Panc1 (cell line): Measurements from ENCODE around the gene ADD1. TPM values are rescaled to one million over a fixed set of nuclear protein-coding genes. Genes with fewer than 3 reads are reported as not detected.

Experiments used
- ATAC-seq: fragments of 200-7000 bp; cut with Tn5 transposase; 2 replicates; pipeline ENCODE4 v1.9.1; 2020; ENCODE audit warnings: mild to moderate bottlenecking, moderate library complexity
- BruUV-seq: library from RNA; stranded (reverse); fragments of 400-500 nt; replicated peaks from 2 replicates; lab custom pipeline; 2021; lab: Mats Ljungman, UMichigan
- CTCF ChIA-PET: fragments of 300-600 bp; sonication (Branson Sonifier 250); formaldehyde crosslinking; loops from one replicate; lab custom pipeline; 2022; ENCODE audit warnings: antibody characterized with exemption; lab: Charles Lee
- POLR2A ChIA-PET: fragments of 300-600 bp; sonication (Branson Sonifier 250); formaldehyde crosslinking; loops from one replicate; lab custom pipeline; 2022; ENCODE audit warnings: antibody characterized with exemption; lab: Charles Lee
- DNase-seq: peaks from one replicate; pipeline ENCODE4 v3.0.0-alpha.2; 2010; ENCODE audit warnings: low read depth, low spot score
- H3K27ac ChIP-seq: 2 replicates; pipeline ENCODE4 v1.5.1; 2011; ENCODE audit warnings: mild to moderate bottlenecking, low read length, inconsistent platforms
- H3K27me3 ChIP-seq: fragments of 200-500 bp; sonication (Bioruptor generic); 2 replicates; pipeline ENCODE4 v1.6.0; 2014; ENCODE audit warnings: low read length, inconsistent platforms; ENCODE audit not compliant: control insufficient read depth, insufficient read depth
- H3K36me3 ChIP-seq: fragments of 200-500 bp; sonication (Bioruptor generic); 2 replicates; pipeline ENCODE4 v1.5.1; 2014; ENCODE audit warnings: inconsistent platforms, mild to moderate bottlenecking, low read length, moderate library complexity; ENCODE audit not compliant: control insufficient read depth, insufficient read depth
- H3K4me1 ChIP-seq: 2 replicates; pipeline ENCODE4 v1.5.1; 2011; ENCODE audit warnings: inconsistent platforms, mild to moderate bottlenecking, low read length, moderate library complexity; ENCODE audit not compliant: control insufficient read depth, insufficient read depth
- H3K4me3 ChIP-seq, 2 experiments: 2 replicates each; pipeline ENCODE4 v1.5.1; 2011 to 2012; ENCODE audit warnings: low read depth in 2 of 2, low read length in 2 of 2, mild to moderate bottlenecking in 2 of 2, inconsistent platforms in 1 of 2, moderate library complexity in 1 of 2
- H3K9me3 ChIP-seq: fragments of 200-500 bp; sonication (Bioruptor generic); 2 replicates; pipeline ENCODE4 v1.5.1; 2014; ENCODE audit warnings: low read depth, mild to moderate bottlenecking, inconsistent platforms, low read length, moderate library complexity; ENCODE audit not compliant: control insufficient read depth, insufficient read depth
- POLR2AphosphoS5 ChIP-seq: IDR thresholded peaks from 2 replicates; pipeline ENCODE4 v1.6.1; 2012; ENCODE audit warnings: mild to moderate bottlenecking, low read depth, low read length, moderate library complexity
- SIN3A ChIP-seq: IDR thresholded peaks from 2 replicates; pipeline ENCODE4 v1.6.1; 2012; ENCODE audit warnings: low read depth, mild to moderate bottlenecking, low read length, moderate library complexity, borderline replicate concordance; ENCODE audit not compliant: insufficient read depth
- TCF7L2 ChIP-seq: IDR thresholded peaks from 2 replicates; pipeline ENCODE4 v1.6.1; 2011; ENCODE audit warnings: mild to moderate bottlenecking, low read depth, low read length, inconsistent platforms
- in situ Hi-C: cut with HindIII; loops from 2 replicates; pipeline ENCODE4 v1.10.0; 2016; ENCODE audit warnings: low sequenced_read_pairs, low pct_unique_long_range_greater_than_20kb
- intact Hi-C: fragments of 100-400 bp; cut with micrococcal nuclease; formaldehyde crosslinking; loops from one replicate; pipeline ENCODE4 v1.10.0; 2022; ENCODE audit not compliant: unreplicated experiment
- total RNA-seq: library from RNA; stranded (reverse); gene quantifications from one replicate; pipeline ENCODE4 v1.2.1, GENCODE V29; 2021; ENCODE audit not compliant: unreplicated experiment
- TF ChIP-seq, protein P1 (sequence below): fragments of 450-650 bp; IDR thresholded peaks from 2 replicates; pipeline ENCODE4 v1.5.1; 2017; ENCODE audit warnings: mild to moderate bottlenecking
- TF ChIP-seq, protein P2 (sequence below), 2 experiments: IDR thresholded peaks; 2 replicates each; pipeline ENCODE4 v1.6.1; 2011 to 2012; ENCODE audit warnings: low read depth in 2 of 2, control low read depth in 1 of 2, low read length in 1 of 2, mild to moderate bottlenecking in 1 of 2, moderate library complexity in 1 of 2; ENCODE audit not compliant: insufficient read depth in 1 of 2

The ADD1 gene
- total RNA-seq, 1 experiment from 2014 or later = 158 TPM

DNA sequence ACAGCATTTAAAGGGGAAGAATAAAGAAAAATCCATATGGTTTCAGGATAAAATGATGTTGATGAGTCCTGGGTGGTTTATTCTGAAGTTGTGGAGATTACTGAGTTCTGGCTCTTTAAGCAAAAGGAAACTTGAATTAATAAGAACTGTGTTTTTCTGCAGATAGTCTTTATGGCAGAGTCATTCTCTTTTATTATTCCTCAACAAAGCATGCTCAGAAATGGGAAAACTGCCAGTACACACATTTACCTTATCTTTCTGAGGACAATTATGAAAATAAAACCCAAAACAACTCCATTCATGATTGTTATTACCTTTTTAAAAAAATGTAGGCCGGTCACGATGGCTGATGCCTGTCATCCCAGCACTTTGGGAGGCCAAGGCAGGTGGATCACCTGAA is 58.5 kb downstream of the ADD1 start:
- no peak overlapping the region for H3K27ac ChIP-seq
- H3K36me3 ChIP-seq = peaks cover 12% of the 10 kb centered on the region
- H3K27me3 ChIP-seq = no peaks in the 10 kb centered on the region
- H3K4me3 ChIP-seq = no peak overlapping the region
- ChIA-PET POLR2A (no interaction called here), CTCF (no interaction called here)
- no TSS peak for BruUV-seq
- intact Hi-C loops = no loop called here
- no peaks in the 10 kb centered on the region for H3K4me1 ChIP-seq
- in situ Hi-C loops = no loop called here
- H3K9me3 ChIP-seq = no peaks in the 10 kb centered on the region
- DNase-seq (no peak), ATAC-seq (no peak)
- TF ChIP-seq, protein P1, sequence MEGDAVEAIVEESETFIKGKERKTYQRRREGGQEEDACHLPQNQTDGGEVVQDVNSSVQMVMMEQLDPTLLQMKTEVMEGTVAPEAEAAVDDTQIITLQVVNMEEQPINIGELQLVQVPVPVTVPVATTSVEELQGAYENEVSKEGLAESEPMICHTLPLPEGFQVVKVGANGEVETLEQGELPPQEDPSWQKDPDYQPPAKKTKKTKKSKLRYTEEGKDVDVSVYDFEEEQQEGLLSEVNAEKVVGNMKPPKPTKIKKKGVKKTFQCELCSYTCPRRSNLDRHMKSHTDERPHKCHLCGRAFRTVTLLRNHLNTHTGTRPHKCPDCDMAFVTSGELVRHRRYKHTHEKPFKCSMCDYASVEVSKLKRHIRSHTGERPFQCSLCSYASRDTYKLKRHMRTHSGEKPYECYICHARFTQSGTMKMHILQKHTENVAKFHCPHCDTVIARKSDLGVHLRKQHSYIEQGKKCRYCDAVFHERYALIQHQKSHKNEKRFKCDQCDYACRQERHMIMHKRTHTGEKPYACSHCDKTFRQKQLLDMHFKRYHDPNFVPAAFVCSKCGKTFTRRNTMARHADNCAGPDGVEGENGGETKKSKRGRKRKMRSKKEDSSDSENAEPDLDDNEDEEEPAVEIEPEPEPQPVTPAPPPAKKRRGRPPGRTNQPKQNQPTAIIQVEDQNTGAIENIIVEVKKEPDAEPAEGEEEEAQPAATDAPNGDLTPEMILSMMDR = no peak

DNA sequence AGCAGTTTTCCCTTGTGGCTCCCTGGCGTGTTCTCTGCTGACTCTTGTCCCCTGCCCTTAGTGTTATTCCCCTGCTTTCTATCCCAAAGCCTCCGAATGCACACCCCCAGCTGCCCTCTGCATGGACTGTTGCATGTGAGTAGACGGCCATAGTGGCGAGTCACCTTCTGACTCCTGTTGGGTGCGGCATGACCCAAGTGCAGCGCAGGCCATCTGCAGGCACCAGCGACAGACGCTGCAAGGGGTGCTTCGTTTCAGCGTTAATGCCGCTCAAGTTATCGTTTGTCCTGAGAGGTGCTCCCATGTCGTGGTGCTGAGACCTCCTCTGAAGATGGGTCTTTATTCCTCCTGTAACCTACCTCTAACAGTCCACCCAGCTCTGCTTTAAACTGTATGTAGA is 61.9 kb downstream of the ADD1 start:
- BruUV-seq = no TSS peak
- ChIA-PET CTCF (no interaction called here), POLR2A (no interaction called here)
- Histone ChIP-seq H3K4me1 (no peaks in the 10 kb centered on the region), H3K9me3 (no peaks in the 10 kb centered on the region), H3K27ac (no peak overlapping the region), H3K36me3 (peaks cover 2% of the 10 kb centered on the region; the same call in 1 of the 2 replicates), H3K27me3 (no peaks in the 10 kb centered on the region), H3K4me3 (no peak overlapping the region)
- DNase-seq = no peak
- ATAC-seq = no peak
- intact Hi-C loops = no loop called here
- in situ Hi-C loops = no loop called here
- TF ChIP-seq, protein P1 = no peak
- TF ChIP-seq POLR2AphosphoS5 (no peak), TCF7L2 (no peak), SIN3A (no peak)
- TF ChIP-seq, protein P2, sequence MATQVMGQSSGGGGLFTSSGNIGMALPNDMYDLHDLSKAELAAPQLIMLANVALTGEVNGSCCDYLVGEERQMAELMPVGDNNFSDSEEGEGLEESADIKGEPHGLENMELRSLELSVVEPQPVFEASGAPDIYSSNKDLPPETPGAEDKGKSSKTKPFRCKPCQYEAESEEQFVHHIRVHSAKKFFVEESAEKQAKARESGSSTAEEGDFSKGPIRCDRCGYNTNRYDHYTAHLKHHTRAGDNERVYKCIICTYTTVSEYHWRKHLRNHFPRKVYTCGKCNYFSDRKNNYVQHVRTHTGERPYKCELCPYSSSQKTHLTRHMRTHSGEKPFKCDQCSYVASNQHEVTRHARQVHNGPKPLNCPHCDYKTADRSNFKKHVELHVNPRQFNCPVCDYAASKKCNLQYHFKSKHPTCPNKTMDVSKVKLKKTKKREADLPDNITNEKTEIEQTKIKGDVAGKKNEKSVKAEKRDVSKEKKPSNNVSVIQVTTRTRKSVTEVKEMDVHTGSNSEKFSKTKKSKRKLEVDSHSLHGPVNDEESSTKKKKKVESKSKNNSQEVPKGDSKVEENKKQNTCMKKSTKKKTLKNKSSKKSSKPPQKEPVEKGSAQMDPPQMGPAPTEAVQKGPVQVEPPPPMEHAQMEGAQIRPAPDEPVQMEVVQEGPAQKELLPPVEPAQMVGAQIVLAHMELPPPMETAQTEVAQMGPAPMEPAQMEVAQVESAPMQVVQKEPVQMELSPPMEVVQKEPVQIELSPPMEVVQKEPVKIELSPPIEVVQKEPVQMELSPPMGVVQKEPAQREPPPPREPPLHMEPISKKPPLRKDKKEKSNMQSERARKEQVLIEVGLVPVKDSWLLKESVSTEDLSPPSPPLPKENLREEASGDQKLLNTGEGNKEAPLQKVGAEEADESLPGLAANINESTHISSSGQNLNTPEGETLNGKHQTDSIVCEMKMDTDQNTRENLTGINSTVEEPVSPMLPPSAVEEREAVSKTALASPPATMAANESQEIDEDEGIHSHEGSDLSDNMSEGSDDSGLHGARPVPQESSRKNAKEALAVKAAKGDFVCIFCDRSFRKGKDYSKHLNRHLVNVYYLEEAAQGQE (IDR thresholded peaks at IDR 0.05; ENCODE audit: insufficient read depth in 1 of 2, low read depth in 2 of 2, low read length in 1 of 2) = no peak

DNA sequence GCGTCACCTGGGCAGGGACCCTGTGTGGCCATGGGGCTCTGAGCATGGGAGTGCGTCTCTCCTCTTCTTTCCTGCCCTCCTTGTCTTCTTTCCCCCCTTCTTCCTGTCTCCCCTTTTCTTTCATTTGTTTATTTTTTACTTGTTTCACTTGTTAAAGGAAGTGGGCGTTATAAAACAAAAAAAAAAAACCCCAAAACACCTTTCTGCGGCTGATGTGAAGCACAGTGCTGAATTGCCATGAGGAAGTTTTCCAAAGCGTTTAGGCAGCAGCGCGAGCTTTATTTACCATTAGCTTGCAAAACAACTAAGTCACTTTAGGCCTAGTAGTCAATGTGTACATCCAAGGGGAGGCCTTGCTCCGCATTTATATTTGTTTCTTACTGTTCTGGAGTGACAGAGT is 62.6 kb downstream of the ADD1 start:
- ChIA-PET CTCF (no interaction called here), POLR2A (no interaction called here)

More for the DNA sequence above, 62.6 kb downstream of the ADD1 start:
- H3K27me3 ChIP-seq = no peaks in the 10 kb centered on the region
- H3K27ac ChIP-seq = no peak overlapping the region
- TF ChIP-seq TCF7L2 (no peak), SIN3A (no peak), POLR2AphosphoS5 (no peak)
- TF ChIP-seq, protein P2 (IDR thresholded peaks at IDR 0.05; ENCODE audit: insufficient read depth in 1 of 2, low read depth in 2 of 2, low read length in 1 of 2) = no peak
- TF ChIP-seq, protein P1 = no peak
- DNase-seq (no peak), ATAC-seq (no peak)
- peaks cover 2% of the 10 kb centered on the region; the same call in 1 of the 2 replicates for H3K36me3 ChIP-seq
- H3K9me3 ChIP-seq = no peaks in the 10 kb centered on the region
- intact Hi-C loops = no loop called here
- no peak overlapping the region for H3K4me3 ChIP-seq
- H3K4me1 ChIP-seq = no peaks in the 10 kb centered on the region
- BruUV-seq = no TSS peak
- in situ Hi-C loops = no loop called here
